ENCODE data around the gene UBQLN3.

Gene UBQLN3

GRCh38 chr11:5509803-5510202 is at the start of gene UBQLN3:
TSS of gene UBQLN3 (minus strand) at chr11:5509957. CDS start at chr11:5509558, 399 bp downstream.
- no peak for DNase-seq

DNA sequence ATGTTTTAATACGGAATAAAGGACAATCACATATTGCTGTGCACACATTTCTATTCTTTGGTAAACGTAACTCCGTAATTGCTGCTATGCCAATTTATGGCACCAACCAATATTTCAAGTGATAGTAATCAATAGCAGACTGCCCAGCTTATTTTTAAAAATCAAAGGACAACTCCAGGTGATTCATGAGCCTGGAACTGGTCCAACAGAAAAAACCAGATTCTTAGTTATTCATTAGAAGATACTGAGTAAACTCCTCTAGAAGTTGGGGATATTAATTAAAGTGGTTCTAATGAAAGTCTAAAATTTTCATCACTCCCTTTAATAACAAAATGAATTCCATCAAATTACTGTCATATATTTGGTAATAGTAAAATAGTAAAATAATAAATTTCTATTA is 48.0 kb upstream of the UBQLN3 start:
- DNase-seq = no peak

- no peak for DNase-seq
These were observed 46.9 kb upstream of the UBQLN3 start for GRCh38 chr11:5556596-5557188.

- DNase-seq = no peak
These were observed 43.6 kb upstream of the UBQLN3 start for GRCh38 chr11:5553343-5553742.

DNA sequence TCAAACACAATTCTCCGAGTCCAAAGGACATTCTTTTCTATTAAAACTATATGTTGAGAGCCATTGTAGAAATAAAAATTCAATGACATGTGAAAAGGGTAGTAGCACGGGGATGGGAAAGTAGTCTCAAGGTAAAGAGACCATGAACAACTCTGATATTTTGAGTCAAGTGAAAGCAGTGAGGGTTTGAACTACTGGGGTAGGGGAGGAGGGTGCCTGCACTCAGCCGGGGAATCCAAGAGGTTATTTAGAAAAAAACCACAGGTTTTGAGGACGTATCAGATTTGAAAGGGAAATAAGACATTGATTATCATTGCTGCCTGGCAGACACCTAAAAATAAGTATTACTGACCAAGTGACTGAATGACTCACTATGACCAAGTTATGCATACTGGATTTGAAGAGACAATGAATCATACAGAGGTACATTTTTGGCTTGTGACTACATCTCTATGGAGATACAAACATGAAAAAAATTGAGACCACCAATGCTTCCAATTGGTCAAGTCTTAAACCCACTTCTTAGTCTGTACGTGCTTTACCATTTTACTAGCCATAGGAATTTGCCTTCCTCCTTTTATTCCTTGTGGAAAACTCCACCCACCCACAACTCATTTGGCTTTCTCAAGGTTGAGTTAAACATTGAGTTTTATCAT is 40.8 kb upstream of the UBQLN3 start:
- DNase-seq = no peak

DNA sequence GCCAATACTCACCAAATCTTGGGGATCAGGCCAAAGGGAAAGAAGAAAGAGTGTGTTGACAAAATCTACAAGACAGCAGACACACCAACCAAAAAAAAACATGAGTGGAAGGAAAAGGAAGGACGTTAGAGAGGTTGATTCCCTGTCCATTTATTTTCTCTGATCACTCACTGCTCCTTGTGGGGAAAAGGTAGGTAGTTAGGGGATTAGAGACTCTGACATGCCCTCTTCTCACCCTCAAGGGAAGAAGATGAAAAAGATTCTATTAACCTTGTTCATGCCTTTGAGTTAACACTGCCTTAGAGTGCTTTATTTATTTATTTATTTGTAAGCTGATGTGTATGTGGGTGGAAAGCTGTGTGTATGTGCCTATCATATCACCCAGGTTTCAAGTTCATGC is 38.7 kb upstream of the UBQLN3 start, which contains the start of gene OR52H1:
TSS of gene OR52H1 (minus strand) at position 101 of the 400 bp plus-strand sequence. CDS start 3,035 bp downstream, outside the sequence.
- DNase-seq = no peak

GRCh38 chr11:5547982-5548381 is 38.2 kb upstream of the UBQLN3 start:
- no peak for DNase-seq

DNA sequence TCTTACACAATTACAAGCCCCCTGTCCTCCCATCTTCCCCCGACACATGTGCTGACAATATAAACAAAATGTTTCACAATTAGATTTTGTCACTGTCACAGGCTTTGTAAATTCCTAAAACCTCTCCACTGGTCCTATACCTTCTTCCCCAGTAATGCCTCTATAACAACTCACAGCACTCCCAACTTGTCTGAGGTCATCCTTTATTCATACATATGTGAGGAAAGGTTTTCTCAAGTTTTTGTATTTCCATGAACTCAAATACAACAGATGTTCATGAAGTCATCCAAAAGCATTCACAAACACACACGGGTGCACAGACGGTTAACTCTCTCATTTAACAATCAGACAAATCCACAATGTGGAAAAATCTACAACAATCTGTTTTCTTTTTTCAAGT is 36.7 kb upstream of the UBQLN3 start:
- no peak for DNase-seq

GRCh38 chr11:5541427-5541826 is 31.7 kb upstream of the UBQLN3 start:
- DNase-seq = no peak

DNA sequence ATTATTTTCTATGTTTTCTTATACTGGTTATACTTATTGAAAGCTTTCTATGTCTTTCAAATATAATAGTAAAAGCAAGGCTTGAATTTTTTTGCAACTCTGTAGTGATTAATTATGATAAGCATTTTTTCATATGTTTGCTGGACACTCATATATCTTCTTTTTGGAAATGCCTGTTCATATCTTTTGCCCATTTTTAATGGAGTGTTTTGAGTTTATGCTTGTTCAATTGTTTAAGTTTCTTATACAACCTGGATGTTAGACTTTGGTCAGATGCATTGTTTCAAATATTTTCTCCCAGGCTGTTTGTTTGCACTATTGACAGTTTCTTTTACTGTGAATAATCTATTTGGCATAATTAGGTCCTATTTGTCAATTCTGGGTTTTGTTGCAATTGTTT is 26.7 kb upstream of the UBQLN3 start:
- DNase-seq = no peak

GRCh38 chr11:5534046-5534445 is 24.3 kb upstream of the UBQLN3 start:
- DNase-seq = no peak

DNA sequence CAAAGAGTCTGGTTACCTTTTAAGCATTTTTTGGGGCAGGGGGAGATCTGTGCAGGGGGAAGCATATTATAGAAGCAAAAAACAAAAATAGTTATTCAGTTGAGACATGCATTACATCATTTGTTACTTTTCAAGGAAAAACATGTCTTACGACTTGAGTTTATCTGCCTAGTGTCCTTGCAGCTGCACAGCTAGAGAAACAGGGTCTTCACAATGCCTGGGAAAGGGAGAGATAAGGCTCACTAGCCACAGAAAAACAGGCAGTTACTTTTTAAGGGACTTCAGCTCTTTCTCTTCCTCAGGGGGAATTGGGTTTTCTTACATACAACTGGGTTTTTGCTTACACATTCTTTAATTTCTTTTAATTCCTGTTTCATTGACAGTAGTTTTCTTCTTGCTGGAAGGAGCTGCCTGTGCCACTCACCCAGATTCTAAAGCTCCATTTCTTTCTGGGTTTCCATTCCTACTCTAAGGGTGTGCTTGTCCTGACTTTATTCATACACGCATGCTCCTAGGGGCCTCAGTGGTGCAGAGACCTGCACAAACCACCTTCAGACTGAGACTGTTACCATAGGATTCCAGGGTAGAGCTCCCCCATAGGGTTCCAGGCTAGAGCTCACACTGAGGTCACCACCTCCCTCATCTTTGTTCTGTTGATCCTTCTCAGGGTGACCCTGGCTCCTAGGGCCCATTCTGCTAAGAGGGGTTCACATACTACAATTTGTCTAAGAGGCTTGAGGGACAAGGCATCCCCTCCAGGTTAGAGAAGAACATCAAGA is 21.5 kb upstream of the UBQLN3 start:
- DNase-seq = no peak

GRCh38 chr11:5528495-5528894 is 18.7 kb upstream of the UBQLN3 start:
- no peak for DNase-seq

GRCh38 chr11:5527716-5528115 is 18.0 kb upstream of the UBQLN3 start:
- no peak for DNase-seq

GRCh38 chr11:5524756-5525155 is 15.0 kb upstream of the UBQLN3 start:
- DNase-seq = no peak

GRCh38 chr11:5522308-5522707 is 12.6 kb upstream of the UBQLN3 start:
- no peak for DNase-seq

GRCh38 chr11:5521540-5521939 is 11.8 kb upstream of the UBQLN3 start:
- DNase-seq = no peak

GRCh38 chr11:5516599-5516998 is 6.8 kb upstream of the UBQLN3 start, which contains the start of gene UBQLNL:
TSS of gene UBQLNL (minus strand) at chr11:5516699. CDS start at chr11:5516441, 258 bp downstream.
- DNase-seq = no peak

DNA sequence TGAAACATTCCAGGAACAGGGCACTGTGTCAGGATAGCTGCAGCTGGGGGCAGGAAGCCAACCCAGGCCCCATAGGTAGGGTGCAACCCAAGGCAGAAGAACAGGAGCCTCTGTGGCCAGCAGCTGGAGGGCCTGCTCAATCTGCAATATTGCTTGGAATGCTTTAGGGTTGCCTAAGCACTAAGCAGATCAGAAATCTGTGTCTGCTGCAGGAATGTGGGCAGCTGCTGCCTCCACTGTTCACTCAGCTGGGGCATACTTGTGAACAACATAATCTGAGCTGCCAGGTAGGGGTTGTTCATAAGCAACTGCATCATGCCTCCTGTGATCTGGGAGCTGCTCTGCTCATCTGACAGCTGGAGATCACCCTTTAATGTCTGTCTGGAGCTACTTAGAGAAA is 5.1 kb upstream of the UBQLN3 start:
- DNase-seq = no peak

GRCh38 chr11:5508605-5509004 is 1.2 kb downstream of the UBQLN3 start:
- DNase-seq = no peak

DNA sequence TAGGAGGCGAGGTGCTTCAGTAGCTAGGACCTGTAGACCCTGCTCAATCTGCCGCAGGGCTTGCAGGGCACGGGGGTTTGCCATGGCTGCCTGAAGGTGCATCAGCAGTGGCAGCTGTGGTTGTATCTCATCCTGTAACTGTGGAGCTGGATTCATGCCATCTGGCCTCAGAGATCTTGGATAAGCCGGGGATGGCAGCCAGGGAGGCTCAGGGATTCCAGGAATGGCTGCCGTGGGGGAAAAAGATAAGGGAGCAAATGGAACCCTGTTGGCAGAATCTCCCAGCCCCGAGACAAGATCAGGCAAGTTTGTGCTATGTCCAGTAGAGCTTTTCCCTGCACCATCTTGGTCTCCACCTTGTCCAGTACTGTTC is 1.8 kb downstream of the UBQLN3 start:
- no peak for DNase-seq

DNA sequence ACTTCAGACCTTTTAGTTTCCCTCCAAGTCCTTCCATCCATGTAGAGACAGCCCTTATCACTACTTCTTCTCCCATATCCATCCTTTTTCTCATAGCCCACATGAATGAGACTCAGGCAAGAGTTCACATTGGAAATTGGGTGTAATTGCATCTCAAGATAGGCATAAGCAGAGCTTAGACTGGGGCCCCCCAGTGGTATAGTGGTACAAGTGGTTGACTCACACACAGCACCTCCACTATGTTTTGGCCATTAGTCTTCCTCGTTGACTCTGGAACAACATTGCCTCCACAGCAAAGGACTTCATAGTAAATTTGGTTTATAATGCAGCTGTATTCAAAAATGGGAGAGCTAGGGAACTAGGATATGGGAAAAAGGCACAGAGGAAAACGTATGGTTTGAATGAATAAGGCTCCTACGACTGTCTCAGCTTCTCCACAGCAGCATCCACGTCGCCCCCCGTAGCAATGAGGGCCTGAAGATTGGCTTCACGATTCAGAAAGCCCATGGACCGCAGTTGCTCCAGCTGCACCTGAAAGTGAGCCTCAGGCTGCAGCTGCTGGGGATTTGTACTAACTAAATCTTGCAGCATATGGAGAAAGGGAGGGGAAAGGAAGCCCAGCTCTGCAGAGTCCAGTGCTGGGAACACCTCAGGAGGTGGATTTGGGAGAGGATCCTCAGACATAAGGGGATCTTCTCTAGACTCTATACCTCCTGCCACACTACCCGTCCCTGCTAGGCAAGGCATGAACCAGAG is 2.4 kb downstream of the UBQLN3 start:
- DNase-seq = no peak

DNA sequence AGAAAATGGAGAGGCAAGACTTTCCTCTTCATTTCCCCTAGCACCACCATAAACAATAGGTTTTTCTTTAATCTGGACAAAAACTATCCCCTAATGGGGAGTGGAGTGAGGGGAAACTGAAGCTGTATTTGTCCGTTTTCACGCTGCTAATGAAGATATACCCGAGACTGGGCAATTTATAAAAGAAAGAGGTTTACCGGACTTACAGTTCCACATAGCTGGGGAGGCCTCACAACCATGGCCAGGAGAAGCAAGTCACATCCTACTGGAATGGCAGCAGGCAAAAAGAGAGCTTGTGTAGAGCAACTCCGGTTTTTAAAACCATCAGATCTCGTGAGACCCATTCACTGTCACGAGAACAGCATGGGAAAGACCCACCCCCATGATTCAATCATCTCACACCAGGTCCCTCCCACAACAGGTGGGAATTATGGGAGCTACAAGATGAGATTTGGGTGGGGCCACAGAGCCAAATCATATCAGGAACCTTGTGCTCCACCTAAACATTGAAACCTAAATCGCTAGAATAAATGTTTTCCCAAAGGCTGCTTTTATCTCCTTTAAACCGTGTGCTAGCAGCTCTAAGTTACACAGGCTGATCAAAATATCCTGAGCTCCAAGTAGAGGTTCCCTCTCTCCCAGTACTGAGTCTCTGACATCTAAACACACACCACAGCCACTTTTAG is 4.3 kb downstream of the UBQLN3 start:
- DNase-seq = no peak

Data from activated T-cell treated with anti-CD3 and anti-CD28 coated beads, Interleukin-2, amount 50 U/mL, for 1 hour (primary cell).